ENCODE data around the gene RNF187.
"Not testable (repeated sequence)": the region's sequence is repeated elsewhere in the genome, so short reads cannot be mapped to it uniquely, and the experiment has no call there.

Gene RNF187

GRCh38 chr1:228488818-228489674 lies 1.9 kb downstream of the RNF187 start:
- no peak for DNase-seq

DNA sequence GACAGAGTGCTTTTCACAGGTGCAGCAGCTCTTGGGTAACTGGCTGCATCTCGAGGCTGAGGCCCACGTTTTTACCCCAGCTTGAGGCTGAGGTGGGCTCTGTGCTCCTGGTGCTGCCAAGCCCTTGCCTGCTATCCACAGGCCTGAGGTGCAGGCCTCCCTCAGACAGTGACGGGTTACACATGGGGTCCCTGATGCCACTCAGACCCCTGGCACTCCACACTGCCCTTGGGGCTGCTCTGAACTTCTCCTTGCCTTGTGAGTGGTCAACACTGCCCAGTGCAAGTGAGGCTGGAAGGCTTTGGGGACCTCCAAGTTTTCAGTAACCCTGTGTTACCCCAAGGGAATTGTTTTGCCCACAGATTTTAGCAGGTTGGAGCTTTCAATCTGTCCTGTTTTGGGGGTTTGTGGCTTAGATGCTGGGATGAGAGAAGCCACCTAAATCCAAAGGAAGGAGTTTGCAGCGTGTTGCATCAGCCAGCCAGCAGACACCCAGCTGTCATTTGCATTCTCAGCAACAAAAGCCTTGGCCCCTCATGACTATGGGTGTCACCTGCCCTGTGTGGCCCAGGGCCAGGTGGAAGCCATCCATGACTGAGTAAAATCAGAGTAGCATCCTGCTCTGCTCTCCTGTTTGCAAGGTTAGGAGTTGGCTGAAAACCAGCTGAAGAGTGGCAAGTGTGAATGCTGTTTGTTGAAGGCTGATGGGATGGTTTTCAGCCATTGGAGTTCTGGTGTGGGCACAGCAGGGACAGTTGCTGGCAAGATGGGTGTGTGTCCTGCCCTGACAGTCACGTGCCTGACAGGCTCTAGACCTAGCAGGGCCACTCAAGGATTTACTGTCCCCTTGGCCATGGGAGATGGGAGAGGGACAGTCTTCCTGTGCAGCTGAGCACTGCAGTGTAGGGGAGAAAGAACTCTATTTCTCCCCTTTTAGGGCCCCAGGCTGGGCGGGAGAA lies 3.2 kb downstream of the RNF187 start:
- DNase-seq: peak; percentile 92

DNA sequence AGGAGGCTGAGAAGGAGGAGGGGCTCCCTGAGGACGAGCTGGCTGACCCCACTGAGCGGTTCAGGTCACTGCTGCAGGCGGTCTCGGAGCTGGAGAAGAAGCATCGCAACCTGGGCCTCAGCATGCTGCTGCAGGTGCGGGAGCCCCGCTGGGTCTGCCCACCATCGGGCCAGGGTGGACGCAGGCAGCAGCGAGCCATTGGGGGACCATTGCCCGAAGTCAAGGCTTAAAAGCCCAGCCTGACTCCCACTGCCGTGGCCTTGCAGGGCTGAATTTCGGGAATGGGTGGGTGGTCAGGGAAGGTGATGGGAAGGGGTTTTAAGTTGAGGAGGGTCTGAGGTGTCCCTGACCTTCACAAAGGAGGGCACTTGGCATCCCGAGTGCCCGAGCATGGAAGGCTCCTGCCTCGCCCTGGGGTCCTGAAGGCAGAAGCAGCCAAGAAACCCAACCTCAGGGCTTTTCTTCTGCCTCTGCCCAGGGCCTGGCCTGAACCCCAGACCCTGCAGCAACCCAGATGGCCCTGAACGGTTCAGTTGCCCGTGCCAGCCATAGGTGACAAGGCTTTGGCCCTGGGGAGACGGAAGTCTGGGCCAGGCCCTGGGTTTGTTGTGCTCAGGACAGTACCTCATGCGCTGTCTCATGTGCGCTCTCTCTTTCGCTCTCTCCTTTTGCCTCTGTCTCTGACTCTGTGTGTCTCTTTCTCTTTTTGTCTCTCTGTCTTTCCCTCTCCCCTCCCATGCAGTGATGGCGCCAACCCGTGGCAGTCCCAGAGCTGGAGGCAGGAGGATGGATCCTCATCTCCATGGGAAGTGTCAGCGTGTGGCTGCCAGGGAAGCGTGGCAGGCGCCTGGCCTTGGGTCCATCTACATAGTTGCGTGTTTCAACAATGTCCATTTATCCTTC lies 6.2 kb downstream of the RNF187 start:
- no peak for DNase-seq

GRCh38 chr1:228494044-228494353 lies 6.8 kb downstream of the RNF187 start:
- DNase-seq: no peak

DNA sequence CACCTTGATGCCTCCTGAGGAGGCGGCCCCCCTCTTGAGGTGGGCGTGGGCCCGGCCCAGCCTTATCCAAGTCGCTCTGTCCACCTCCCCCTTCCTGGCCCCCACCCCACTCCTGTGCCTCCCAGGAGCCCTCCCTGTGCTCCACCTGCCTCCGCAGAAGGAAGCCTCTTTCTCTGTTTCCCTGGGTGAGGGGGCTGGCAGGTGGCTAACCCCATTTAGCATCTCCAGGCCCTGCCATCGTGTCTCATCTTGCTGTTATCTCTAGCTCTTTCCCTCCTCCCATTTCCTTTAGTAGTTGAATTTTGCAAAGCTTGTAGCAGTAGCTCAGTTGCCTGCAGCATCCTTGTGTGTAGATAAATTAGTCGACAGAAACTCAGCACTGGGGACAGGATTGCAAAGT lies 7.2 kb downstream of the RNF187 start:
- no peak for DNase-seq

DNA sequence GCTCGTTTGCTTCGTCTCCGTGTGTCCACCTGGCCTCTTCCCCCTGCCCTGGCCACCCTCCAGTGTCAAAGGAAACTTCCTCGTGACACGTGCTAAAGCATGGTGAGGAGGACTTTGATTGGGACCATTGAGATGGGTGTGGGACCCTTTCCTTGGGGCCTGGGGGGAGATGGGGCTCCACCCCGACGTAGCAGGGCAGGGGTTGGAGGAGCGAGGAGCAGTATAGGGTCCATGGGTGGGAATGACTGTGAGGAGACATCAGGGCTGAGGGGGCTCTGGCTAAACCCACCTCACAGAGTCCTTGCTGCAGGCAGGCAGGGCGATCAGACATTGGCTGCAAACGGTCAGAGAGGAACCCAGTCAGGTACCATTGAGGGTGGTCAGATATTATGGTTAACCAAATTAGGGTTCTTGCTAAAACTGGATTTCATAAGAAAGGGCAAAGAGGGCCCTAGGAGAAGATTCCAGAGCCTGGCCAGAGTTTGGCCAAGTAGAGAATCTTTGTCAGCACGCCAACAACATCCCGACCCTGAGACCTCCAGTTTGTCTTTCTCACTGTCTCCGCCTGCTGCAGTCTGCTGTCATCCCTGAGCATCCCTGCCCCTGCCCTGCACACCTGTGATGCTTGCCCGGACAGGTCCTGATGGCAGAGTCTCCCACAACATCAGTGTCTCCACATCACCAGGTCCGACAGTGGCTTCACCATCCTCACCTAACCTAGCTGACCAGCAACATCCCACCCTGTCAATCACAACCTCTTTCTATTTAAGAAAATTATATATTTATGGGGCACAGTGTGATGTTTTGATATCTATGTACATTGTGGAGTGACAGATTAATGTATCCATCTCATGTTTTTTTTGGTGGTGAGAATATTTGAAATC lies 8.0 kb downstream of the RNF187 start:
- DNase-seq: no peak

- no peak for DNase-seq
Observed at GRCh38 chr1:228496084-228496483, 8.9 kb downstream of the RNF187 start.

- DNase-seq: no peak
Observed at GRCh38 chr1:228496494-228496893, 9.3 kb downstream of the RNF187 start.

DNA sequence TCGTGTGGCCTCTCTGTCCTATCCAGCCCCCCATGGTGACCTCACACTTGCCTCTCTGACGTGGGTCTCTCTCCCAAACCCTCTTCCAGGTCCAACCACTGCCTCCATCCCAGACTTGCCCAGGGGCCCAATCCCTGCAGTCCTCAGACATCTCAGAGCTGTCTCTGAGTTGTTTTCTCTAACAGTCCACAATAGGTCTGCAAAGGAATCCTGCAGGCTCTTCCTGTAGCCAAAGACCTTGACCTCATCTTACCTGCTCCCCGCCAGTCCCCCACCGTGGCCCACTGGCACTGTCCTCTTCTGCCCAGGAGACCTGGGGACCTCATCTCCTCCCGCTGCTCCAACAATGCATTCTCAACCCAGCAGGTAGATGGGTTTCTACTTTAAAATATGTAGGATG lies 10.0 kb downstream of the RNF187 start:
- DNase-seq: no peak

GRCh38 chr1:228497817-228498216 lies 10.6 kb downstream of the RNF187 start:
- DNase-seq: no peak

- no peak for DNase-seq
Observed at GRCh38 chr1:228500143-228500734, 13.1 kb downstream of the RNF187 start.

GRCh38 chr1:228500901-228501871 lies 14.0 kb downstream of the RNF187 start:
- peak; percentile 64 for DNase-seq

DNA sequence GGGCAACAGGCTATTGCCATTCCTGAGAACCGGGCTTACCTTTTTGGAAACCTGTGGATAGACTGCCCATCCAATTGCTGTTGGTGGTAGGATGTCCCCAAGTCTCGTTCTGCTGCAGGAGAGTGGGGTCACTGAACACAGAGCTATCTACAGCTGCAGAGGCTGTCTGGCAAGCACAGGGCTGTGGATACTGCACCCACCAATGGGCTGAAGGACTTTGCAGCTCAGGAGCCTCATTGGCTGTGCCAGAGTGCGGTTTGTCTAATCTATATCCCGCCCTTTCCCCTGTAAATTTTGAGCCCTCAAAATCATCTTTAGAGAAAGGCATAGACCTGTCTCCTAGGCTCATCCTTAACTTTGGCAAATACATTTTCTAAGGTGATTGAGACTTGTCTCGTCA lies 15.3 kb downstream of the RNF187 start:
- no peak for DNase-seq

- not testable (repeated sequence) for DNase-seq
Observed at GRCh38 chr1:228505944-228506343, 18.8 kb downstream of the RNF187 start.

GRCh38 chr1:228507961-228508652 lies 20.9 kb downstream of the RNF187 start:
- DNase-seq: no peak

GRCh38 chr1:228508840-228509415 lies 21.7 kb downstream of the RNF187 start:
- DNase-seq: no peak

GRCh38 chr1:228510101-228510802 lies 23.1 kb downstream of the RNF187 start:
- no peak for DNase-seq

DNA sequence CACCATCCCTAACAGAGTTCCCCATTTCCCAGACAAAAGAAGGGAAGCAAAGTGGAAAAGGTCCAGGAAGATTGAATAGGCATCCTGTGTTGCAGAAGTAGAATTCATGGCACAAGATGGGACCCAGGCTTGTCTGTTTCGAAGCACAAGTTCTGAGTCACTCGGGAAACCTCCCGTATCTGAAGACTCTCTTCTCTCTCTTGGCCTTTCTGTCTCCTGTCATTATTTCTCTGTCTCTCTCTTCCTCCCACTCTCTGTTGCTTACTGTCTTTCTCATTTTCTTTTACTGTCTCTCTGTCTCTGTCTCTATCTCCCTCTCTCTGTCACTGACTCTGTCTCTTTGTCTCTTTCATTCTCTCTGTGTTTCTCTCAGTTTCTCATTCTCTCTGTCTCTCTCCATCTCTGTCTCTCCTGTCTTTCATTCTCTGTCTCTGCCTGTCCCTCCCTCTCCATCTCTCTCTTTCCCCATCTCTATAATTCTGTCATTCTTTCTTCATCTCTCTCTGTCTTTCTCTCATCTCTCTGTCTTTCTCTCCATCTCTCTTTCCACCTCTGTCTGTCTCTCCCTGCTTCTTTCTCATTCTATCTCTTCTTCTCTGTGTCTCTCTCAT lies 23.7 kb downstream of the RNF187 start:
- DNase-seq: no peak
